Calu3 (cell line): Measurements from ENCODE around the gene SSNA1. TPM values are rescaled to one million over a fixed set of nuclear protein-coding genes. Genes with fewer than 3 reads are reported as not detected.

ENCODE experiments used
- BruUV-seq: library from RNA; stranded (reverse); fragments of 400-500 nt; replicated peaks from 2 replicates; lab custom pipeline; 2021; lab: Mats Ljungman, UMichigan
- CTCF ChIA-PET: fragments of 300-600 bp; sonication (Branson Sonifier 250); formaldehyde crosslinking; loops from one replicate; lab custom pipeline; 2022; ENCODE audit warnings: antibody characterized with exemption; lab: Charles Lee
- DNase-seq: peaks from one replicate; pipeline ENCODE4 v3.0.0; 2022
- H3K27ac Mint-ChIP-seq: one replicate; pipeline ENCODE4 v1.8.0; 2022; ENCODE audit warnings: mixed read lengths; ENCODE audit not compliant: unreplicated experiment
- H3K27me3 Mint-ChIP-seq: one replicate; pipeline ENCODE4 v1.8.0; 2022; ENCODE audit warnings: mixed read lengths; ENCODE audit not compliant: unreplicated experiment
- H3K36me3 Mint-ChIP-seq: one replicate; pipeline ENCODE4 v1.8.0; 2022; ENCODE audit warnings: mild to moderate bottlenecking, moderate library complexity, mixed read lengths; ENCODE audit not compliant: insufficient read depth, unreplicated experiment
- H3K4me1 Mint-ChIP-seq: one replicate; pipeline ENCODE4 v1.8.0; 2022; ENCODE audit warnings: mild to moderate bottlenecking, low read depth, mixed read lengths; ENCODE audit not compliant: unreplicated experiment
- H3K4me3 Mint-ChIP-seq: one replicate; pipeline ENCODE4 v1.8.0; 2022; ENCODE audit warnings: mild to moderate bottlenecking, low read depth, moderate library complexity, mixed read lengths; ENCODE audit not compliant: unreplicated experiment
- H3K9me3 Mint-ChIP-seq: one replicate; pipeline ENCODE4 v1.8.0; 2022; ENCODE audit warnings: low read depth, mixed read lengths; ENCODE audit not compliant: unreplicated experiment
- intact Hi-C: fragments of 100-400 bp; cut with micrococcal nuclease; formaldehyde crosslinking; loops from one replicate; pipeline ENCODE4 v1.10.0; 2022; ENCODE audit not compliant: unreplicated experiment
- total RNA-seq: library from RNA; stranded (reverse); gene quantifications from 2 replicates; pipeline ENCODE4 v1.2.3, GENCODE V29; 2022
- TF ChIP-seq, protein P1 (sequence below): fragments of 200-600 bp; IDR thresholded peaks from one replicate; pipeline ENCODE4 v1.8.0; 2022; ENCODE audit warnings: antibody characterized with exemption; ENCODE audit not compliant: unreplicated experiment

Gene SSNA1
- total RNA-seq, 1 experiment from 2014 or later: 41.9 TPM

DNA sequence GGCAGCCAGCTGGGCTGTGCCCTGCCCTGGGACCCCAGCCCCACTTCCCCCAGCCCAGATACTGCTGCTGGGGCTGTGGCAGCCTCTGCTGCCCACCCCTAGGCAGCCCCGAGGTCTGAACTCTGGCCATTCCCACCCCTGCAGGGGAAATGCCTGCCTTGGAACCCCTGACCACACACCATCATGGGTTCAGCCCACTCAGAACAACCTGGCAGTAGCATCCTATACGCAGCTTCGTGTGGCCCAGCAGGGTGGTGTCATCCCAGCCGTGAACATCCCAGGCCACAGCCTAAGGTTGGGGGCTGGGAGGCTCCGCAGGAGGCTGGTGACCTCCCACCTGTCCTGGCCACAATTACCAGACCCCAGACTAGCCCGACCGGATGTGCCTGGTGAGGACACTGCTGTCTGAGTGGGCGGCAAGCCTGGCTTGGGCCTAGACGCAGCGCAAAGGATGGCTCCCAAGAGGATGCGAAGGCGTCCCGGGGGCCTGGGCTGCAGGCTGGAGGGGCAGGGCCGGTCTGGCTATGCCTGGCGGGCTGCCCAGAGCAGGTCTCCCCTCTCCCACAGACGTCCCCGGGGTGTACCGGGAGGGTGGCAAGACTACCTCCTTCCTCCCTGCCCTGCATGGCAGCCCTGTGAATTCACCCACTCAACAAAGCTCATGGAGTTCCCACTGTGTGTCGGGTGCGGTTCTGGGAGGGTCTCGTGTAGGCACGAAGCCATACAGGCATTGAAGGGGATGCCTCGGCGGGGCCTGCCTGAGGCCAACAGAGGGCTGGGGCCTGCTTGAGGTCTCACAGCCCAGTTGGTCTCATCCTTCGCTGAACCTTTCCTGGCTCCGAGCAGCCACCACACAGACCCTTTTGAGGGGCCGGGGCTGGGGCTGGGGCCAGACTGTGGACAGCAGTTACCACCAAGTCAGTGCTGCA is 40.8 kb downstream of the SSNA1 start:
- CTCF ChIA-PET: interaction anchor here (0.6 kb wide), 1 partner anchor 38 kb away, joined by 3 read pairs; no protein-coding TSS in a partner anchor
- no TSS peak for BruUV-seq
- intact Hi-C loops: loop anchor here (5.0 kb wide), 1 partner anchor 52 kb away; no protein-coding TSS in a partner anchor
- DNase-seq: no peak
- Mint-ChIP-seq H3K9me3 (no peaks in the 10 kb centered on the region), H3K27ac (no peak overlapping the region), H3K4me3 (no peak overlapping the region), H3K27me3 (peaks cover under 1% of the 10 kb centered on the region), H3K36me3 (peaks cover 18% of the 10 kb centered on the region), H3K4me1 (peaks cover 19% of the 10 kb centered on the region)
- TF ChIP-seq, protein P1, sequence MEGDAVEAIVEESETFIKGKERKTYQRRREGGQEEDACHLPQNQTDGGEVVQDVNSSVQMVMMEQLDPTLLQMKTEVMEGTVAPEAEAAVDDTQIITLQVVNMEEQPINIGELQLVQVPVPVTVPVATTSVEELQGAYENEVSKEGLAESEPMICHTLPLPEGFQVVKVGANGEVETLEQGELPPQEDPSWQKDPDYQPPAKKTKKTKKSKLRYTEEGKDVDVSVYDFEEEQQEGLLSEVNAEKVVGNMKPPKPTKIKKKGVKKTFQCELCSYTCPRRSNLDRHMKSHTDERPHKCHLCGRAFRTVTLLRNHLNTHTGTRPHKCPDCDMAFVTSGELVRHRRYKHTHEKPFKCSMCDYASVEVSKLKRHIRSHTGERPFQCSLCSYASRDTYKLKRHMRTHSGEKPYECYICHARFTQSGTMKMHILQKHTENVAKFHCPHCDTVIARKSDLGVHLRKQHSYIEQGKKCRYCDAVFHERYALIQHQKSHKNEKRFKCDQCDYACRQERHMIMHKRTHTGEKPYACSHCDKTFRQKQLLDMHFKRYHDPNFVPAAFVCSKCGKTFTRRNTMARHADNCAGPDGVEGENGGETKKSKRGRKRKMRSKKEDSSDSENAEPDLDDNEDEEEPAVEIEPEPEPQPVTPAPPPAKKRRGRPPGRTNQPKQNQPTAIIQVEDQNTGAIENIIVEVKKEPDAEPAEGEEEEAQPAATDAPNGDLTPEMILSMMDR: no peak

DNA sequence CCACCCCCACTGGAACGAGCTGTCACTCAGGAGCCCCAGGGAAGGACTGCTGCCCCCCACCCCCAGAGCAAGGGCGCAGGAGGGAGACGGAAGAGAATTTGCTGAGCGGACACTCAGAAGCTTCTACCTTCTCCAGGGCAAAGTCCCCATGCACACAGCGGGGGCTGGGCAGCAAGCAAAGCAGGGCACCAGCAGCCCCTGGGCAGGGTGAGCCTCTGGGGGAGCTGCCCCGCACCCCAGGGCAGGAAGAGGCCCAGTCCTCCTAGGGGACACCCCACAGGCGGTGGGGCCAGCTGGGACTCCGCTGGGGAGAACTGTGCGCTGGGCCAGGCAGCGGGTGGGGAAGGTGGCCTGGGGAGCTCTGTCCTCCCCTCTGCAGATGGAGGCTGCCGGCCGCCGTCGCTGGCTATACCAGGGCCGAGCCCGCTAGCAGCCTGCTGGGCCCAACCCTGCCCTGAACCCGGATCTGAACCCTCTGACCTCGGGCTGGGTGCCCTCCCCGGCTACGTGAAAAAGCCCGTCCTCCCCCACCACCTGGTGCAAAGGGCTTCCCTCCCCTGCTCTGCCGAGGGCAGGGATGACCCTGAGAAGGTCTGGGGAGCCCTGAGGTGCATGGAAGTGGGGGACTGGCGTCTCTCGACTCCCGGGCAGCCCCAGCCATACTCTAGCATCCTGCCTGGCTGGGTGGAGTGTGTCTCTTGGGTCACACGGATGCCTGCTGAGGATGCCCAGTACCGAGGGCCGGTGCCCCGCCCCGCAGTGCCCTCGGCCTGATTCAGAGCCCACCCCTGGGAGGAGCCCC is 41.6 kb downstream of the SSNA1 start:
- H3K9me3 Mint-ChIP-seq: no peaks in the 10 kb centered on the region
- DNase-seq: no peak
- H3K4me1 Mint-ChIP-seq: peaks cover 24% of the 10 kb centered on the region
- H3K36me3 Mint-ChIP-seq: peaks cover 24% of the 10 kb centered on the region
- TF ChIP-seq, protein P1: no peak
- BruUV-seq: no TSS peak
- intact Hi-C loops: loop anchor here (5.0 kb wide), 1 partner anchor 53 kb away; no protein-coding TSS in a partner anchor
- CTCF ChIA-PET: interaction anchor here (0.6 kb wide), 1 partner anchor 163 kb away, joined by 3 read pairs; no protein-coding TSS in a partner anchor
- H3K27me3 Mint-ChIP-seq: peaks cover 10% of the 10 kb centered on the region
- no peak overlapping the region for H3K4me3 Mint-ChIP-seq
- no peak overlapping the region for H3K27ac Mint-ChIP-seq

DNA sequence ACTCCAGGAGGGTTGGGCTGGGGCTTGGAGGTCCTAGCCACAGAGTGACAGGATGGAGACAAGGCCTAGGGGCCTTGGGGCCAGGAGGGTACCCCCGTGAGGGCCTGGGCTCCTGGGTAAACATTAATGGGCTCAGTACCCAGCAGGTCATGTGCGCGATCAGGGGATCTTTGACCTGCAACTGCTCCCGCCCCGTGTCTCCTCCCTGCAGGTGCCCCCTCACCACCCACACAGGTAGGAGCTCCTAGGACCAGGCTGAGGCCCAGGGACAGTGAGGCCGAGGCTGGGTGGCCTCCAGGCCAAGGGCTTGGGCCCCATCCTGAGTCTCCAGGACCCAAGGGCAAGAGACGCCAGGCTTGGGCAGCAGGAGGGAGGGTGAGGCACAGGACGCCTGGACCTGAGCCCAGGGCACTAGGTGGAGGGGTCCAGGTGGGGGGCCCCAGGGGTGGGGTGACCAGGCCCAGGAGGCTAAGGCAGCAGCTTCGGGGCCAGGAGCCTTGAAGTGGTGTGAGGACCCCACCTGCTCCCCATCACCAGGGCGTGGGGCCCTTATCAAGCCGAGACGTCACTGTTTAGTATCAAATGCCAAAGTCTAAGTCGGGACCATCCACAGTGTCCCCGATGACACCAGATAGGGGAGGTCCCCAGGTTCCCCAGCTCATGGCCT is 42.4 kb downstream of the SSNA1 start, which contains the start of gene SLC34A3:
Gene SLC34A3, plus strand, starts transcription at position 197 of the 667 bp plus-strand sequence. CDS start 802 bp downstream, outside the sequence.
- intact Hi-C loops: no loop called here
- TF ChIP-seq, protein P1: no peak
- Mint-ChIP-seq H3K4me3 (no peak within 1 kb of the TSS), H3K27me3 (peaks cover 17% of the 10 kb centered on the region), H3K36me3 (peaks cover 29% of the 10 kb centered on the region), H3K27ac (no peak within 1 kb of the TSS), H3K4me1 (peaks cover 27% of the 10 kb centered on the region), H3K9me3 (no peaks in the 10 kb centered on the region)
- CTCF ChIA-PET: interaction anchor here (0.6 kb wide), 1 partner anchor 163 kb away, joined by 3 read pairs; no protein-coding TSS in a partner anchor
- BruUV-seq: no TSS peak
- no peak for DNase-seq
